BJ (cell line): ENCODE data around the gene RBM39. TPM values are rescaled to one million over a fixed set of nuclear protein-coding genes. Genes with fewer than 3 reads are reported as not detected.
"Not testable (repeated sequence)": the region's sequence is repeated elsewhere in the genome, so short reads cannot be mapped to it uniquely, and the experiment has no call there.

ENCODE experiments used
- CTCF ChIA-PET: fragments of 350-600 bp; formaldehyde crosslinking; extraction: SDS; loops from one replicate; lab custom pipeline; 2021; ENCODE audit warnings: antibody characterized with exemption, inconsistent platforms; lab: Yijun Ruan, JAX
- POLR2A ChIA-PET: fragments of 300-600 bp; sonication (Branson Sonifier 250); formaldehyde crosslinking; extraction: SDS; loops from one replicate; lab custom pipeline; 2021; ENCODE audit warnings: antibody characterized with exemption; lab: Charles Lee
- DNase-seq: peaks from one replicate; pipeline ENCODE4 v3.0.0-alpha.2; 2011; ENCODE audit warnings: low read depth
- H3K27me3 ChIP-seq: 2 replicates; pipeline ENCODE4 v1.6.0; 2011; ENCODE audit warnings: low read length; ENCODE audit not compliant: control insufficient read depth, insufficient read depth
- H3K36me3 ChIP-seq: 2 replicates; pipeline ENCODE4 v1.5.1; 2011; ENCODE audit warnings: low read length; ENCODE audit not compliant: control insufficient read depth, insufficient read depth
- H3K4me3 ChIP-seq: 2 replicates; pipeline ENCODE4 v1.5.1; 2011; ENCODE audit warnings: low read depth, mild to moderate bottlenecking, control low read depth, low read length
- CTCF ChIP-seq: IDR thresholded peaks from 2 replicates; pipeline ENCODE4 v1.5.1; 2011; ENCODE audit warnings: low read depth, mild to moderate bottlenecking, control low read depth, inconsistent platforms, low read length, moderate library complexity; ENCODE audit not compliant: insufficient read depth
- polyA plus RNA-seq: library from polyadenylated mRNA; depleted of rRNA; stranded (reverse); fragments of >200 nt; gene quantifications from 2 replicates; pipeline ENCODE4 v1.2.3, GENCODE V29; 2011

RBM39 gene
- polyA plus RNA-seq, 1 experiment, result 63.5 TPM

- POLR2A ChIA-PET, result no interaction called here
- no peak for DNase-seq
- TF ChIP-seq CTCF, result no peak
Observed at GRCh38 chr20:35711588-35712209, 30.4 kb downstream of the RBM39 start.

GRCh38 chr20:35710884-35711587 lies 31.0 kb downstream of the RBM39 start:
- CTCF ChIA-PET, result interaction anchor here (0.7 to 1.1 kb wide), 2 partner anchors 9 to 38 kb away, joined by 3 to 4 read pairs; no protein-coding TSS in a partner anchor
- peaks cover 20% of the 10 kb centered on the region for H3K36me3 ChIP-seq
- no peaks in the 10 kb centered on the region for H3K27me3 ChIP-seq
- no peak overlapping the region for H3K4me3 ChIP-seq
- TF ChIP-seq CTCF, result no peak
- POLR2A ChIA-PET, result no interaction called here
- no peak for DNase-seq

More at GRCh38 chr20:35711588-35712209, 30.4 kb downstream of the RBM39 start:
- Histone ChIP-seq H3K36me3 (peaks cover 21% of the 10 kb centered on the region), H3K4me3 (no peak overlapping the region), H3K27me3 (no peaks in the 10 kb centered on the region)
- CTCF ChIA-PET, result interaction anchor here (0.7 to 1.1 kb wide), 3 partner anchors 10 to 38 kb away, joined by 3 to 4 read pairs (median 3); no protein-coding TSS in a partner anchor

- TF ChIP-seq CTCF, result no peak
- Histone ChIP-seq H3K4me3 (no peak overlapping the region), H3K27me3 (no peaks in the 10 kb centered on the region), H3K36me3 (peaks cover 19% of the 10 kb centered on the region)
- POLR2A ChIA-PET, result no interaction called here
- no peak for DNase-seq
- CTCF ChIA-PET, result interaction anchor here (0.7 to 1.1 kb wide), 2 partner anchors 10 to 125 kb away, joined by 3 to 5 read pairs; partner anchors contain the start of genes NFS1 and ROMO1
Observed at GRCh38 chr20:35710039-35710438, 32.0 kb downstream of the RBM39 start.

GRCh38 chr20:35709259-35709658 lies 32.8 kb downstream of the RBM39 start:
- Histone ChIP-seq H3K36me3 (peaks cover 18% of the 10 kb centered on the region), H3K4me3 (no peak overlapping the region), H3K27me3 (no peaks in the 10 kb centered on the region)
- TF ChIP-seq CTCF, result no peak
- ChIA-PET POLR2A (no interaction called here), CTCF (interaction anchor here (0.7 to 1.1 kb wide), 2 partner anchors 9 to 19 kb away, joined by 3 to 5 read pairs; partner anchors contain the start of genes NFS1 and ROMO1)
- DNase-seq, result no peak

GRCh38 chr20:35708502-35708901 lies 33.6 kb downstream of the RBM39 start:
- POLR2A ChIA-PET, result no interaction called here
- CTCF ChIA-PET, result no interaction called here
- no peaks in the 10 kb centered on the region for H3K27me3 ChIP-seq
- TF ChIP-seq CTCF, result no peak
- no peak overlapping the region for H3K4me3 ChIP-seq
- DNase-seq, result no peak
- H3K36me3 ChIP-seq, result peaks cover 14% of the 10 kb centered on the region

GRCh38 chr20:35706591-35707529 lies 35.2 kb downstream of the RBM39 start:
- CTCF ChIA-PET, result interaction anchor here (1.0 kb wide), 1 partner anchor 33 kb away, joined by 3 read pairs; no protein-coding TSS in a partner anchor
- POLR2A ChIA-PET, result not testable (repeated sequence)

GRCh38 chr20:35705894-35706293 lies 36.2 kb downstream of the RBM39 start:
- DNase-seq, H3K27me3 ChIP-seq, POLR2A ChIA-PET, H3K4me3 ChIP-seq: not testable (repeated sequence)
- CTCF ChIA-PET, result interaction anchor here (1.0 to 1.7 kb wide), 2 partner anchors 34 to 178 kb away, joined by 3 to 5 read pairs; no protein-coding TSS in a partner anchor
- peaks cover 11% of the 10 kb centered on the region for H3K36me3 ChIP-seq

More at GRCh38 chr20:35706591-35707529, 35.2 kb downstream of the RBM39 start:
- H3K27me3 ChIP-seq, H3K4me3 ChIP-seq, DNase-seq: not testable (repeated sequence)
- peaks cover 10% of the 10 kb centered on the region for H3K36me3 ChIP-seq
